GM10248 (cell line): ENCODE results near the gene GALNT6.

Source experiments
- CTCF ChIA-PET: fragments of 300-600 bp; sonication (Branson Sonifier 250); formaldehyde crosslinking; extraction: SDS; loops from one replicate; lab custom pipeline; 2021; ENCODE audit warnings: antibody characterized with exemption; lab: Yijun Ruan, JAX
- POLR2A ChIA-PET: fragments of 350-650 bp; sonication (Branson Sonifier 250); formaldehyde crosslinking; extraction: SDS; loops from one replicate; lab custom pipeline; 2020; ENCODE audit warnings: antibody characterized with exemption; lab: Yijun Ruan, JAX
- DNase-seq: peaks from one replicate; pipeline ENCODE4 v3.0.0; 2012; ENCODE audit errors: extremely low spot score
- CTCF ChIP-seq: IDR thresholded peaks from 2 replicates; pipeline ENCODE4 v1.5.1; 2012; ENCODE audit warnings: mild to moderate bottlenecking, low read depth; ENCODE audit errors: extremely low read depth, missing control alignments, control extremely low read depth

GALNT6 gene

GRCh38 chr12:51359851-51360250 lies 31.4 kb downstream of the GALNT6 start:
- DNase-seq: no peak
- TF ChIP-seq CTCF: no peak
- ChIA-PET CTCF (interaction anchor here (1.6 to 5.9 kb wide), 4 partner anchors 9 to 18 kb away, joined by 4 to 35 read pairs (median 10); no protein-coding TSS in a partner anchor), POLR2A (no interaction called here)

GRCh38 chr12:51358496-51358895 lies 32.7 kb downstream of the GALNT6 start:
- ChIA-PET POLR2A (no interaction called here), CTCF (interaction anchor here (1.5 to 5.9 kb wide), 3 partner anchors 8 to 17 kb away, joined by 3 to 35 read pairs (median 10); no protein-coding TSS in a partner anchor)
- DNase-seq: no peak
- TF ChIP-seq CTCF: no peak

DNA sequence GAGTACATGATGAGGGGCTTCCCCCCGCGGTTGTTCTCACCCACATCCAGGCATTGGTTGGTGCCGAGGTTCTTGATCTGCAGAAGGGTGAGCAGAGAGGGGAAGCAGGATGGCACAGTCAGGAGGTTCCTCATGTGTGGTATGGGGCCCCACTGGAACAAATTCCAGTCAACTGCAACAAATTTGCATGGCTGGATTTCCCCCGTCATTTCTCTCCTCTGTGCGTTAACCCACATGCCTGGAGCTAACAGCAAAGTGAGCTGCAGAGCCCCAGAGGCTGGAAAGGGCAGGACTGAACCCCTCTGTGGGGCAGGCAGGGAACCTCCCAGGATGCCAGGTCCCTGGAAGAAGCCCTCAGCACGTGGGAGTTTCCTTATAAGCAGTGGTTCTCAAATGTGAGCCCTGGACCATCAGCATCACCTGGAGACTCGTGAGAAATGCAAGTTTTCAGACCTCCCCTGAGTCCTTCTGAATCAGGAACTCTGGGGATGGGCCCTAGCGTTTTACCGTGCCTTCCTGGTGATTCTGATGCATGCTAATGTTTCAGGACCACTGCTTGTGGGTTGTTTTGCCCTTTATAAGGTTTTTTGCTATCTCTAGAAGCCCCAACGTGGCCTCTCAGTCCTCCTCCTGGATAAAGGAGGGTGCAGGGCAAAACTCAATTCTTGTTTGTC lies 33.7 kb downstream of the GALNT6 start:
- TF ChIP-seq CTCF: no peak
- DNase-seq: no peak
- POLR2A ChIA-PET: interaction anchor here (0.5 kb wide), 1 partner anchor 578 kb away, joined by 8 read pairs; no protein-coding TSS in a partner anchor
- CTCF ChIA-PET: interaction anchor here (1.2 to 8.9 kb wide), 5 partner anchors 7 to 16 kb away, joined by 3 to 128 read pairs (median 10); no protein-coding TSS in a partner anchor

GRCh38 chr12:51351913-51352532 lies 39.2 kb downstream of the GALNT6 start:
- POLR2A ChIA-PET: interaction anchor here (0.5 kb wide), 1 partner anchor 10 kb away, joined by 4 read pairs; no protein-coding TSS in a partner anchor

GRCh38 chr12:51349026-51349425 lies 42.2 kb downstream of the GALNT6 start:
- TF ChIP-seq CTCF: no peak
- ChIA-PET CTCF (interaction anchor here (1.3 to 8.9 kb wide), 6 partner anchors 8 to 584 kb away, joined by 3 to 128 read pairs (median 6); no protein-coding TSS in a partner anchor), POLR2A (interaction anchor here (1.0 kb wide), 1 partner anchor 265 kb away, joined by 3 read pairs; the partner anchor contains the start of gene CSRNP2)
- no peak for DNase-seq

More at GRCh38 chr12:51351913-51352532, 39.2 kb downstream of the GALNT6 start:
- CTCF ChIA-PET: interaction anchor here (0.9 to 8.9 kb wide), 7 partner anchors 9 to 113 kb away, joined by 3 to 128 read pairs (median 10); partner anchors contain the start of genes DAZAP2 and SMAGP
- peak; percentile 42 for TF ChIP-seq CTCF
- DNase-seq: no peak

DNA sequence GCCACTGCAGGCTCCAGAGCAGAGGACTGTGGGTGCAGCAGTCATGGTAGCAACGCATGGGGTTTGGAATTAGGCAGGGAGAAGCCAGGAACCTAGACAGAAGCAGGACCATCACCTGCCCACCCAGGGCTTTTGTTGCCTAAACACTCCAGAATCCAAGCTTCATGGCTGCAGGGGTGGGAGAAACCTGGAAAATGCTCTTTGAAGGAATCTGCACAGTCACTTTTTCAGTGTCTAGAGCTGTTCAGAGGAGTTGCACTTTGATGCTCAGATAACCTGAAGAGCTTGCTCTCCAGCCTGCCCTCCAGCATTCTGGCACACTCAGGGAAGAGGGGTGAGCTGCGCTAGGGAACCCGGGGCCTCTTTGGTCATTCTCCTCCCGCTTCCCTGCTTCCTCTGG lies 43.1 kb downstream of the GALNT6 start:
- CTCF ChIA-PET: interaction anchor here (1.4 to 5.5 kb wide), 3 partner anchors 13 to 85 kb away, joined by 3 to 35 read pairs (median 9); no protein-coding TSS in a partner anchor

More for the DNA sequence above, 43.1 kb downstream of the GALNT6 start:
- POLR2A ChIA-PET: interaction anchor here (0.6 to 1.0 kb wide), 2 partner anchors 265 to 874 kb away, joined by 3 read pairs; partner anchors contain the start of gene CSRNP2
- TF ChIP-seq CTCF: no peak
- DNase-seq: no peak
